Measurements from ENCODE around the gene PIEZO2.

The PIEZO2 gene

GRCh38 chr18:11112286-11112685 lies 37.1 kb downstream of the PIEZO2 start:
- no peak for DNase-seq (ENCODE audit: low spot score)

DNA sequence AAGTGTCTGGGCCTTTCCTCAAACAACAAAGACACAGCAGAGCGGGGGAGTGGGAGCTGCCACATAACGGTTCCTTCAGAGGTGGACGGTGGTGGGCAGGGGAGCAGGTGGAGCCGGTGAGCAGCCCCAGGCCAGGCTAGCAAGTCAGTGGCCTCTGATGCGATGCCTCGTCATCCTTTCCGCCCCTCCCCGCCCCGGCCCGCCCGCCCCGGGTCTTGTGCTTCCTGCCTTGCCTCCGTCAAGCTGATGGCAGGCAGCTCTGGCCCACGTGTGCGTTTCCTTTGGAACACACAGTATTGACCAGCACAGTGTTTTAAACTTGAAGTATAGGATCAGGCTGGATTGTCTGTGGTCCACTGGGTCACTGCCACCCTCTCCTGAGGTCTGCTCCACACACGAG lies 38.9 kb downstream of the PIEZO2 start:
- DNase-seq (ENCODE audit: low spot score): no peak

DNA sequence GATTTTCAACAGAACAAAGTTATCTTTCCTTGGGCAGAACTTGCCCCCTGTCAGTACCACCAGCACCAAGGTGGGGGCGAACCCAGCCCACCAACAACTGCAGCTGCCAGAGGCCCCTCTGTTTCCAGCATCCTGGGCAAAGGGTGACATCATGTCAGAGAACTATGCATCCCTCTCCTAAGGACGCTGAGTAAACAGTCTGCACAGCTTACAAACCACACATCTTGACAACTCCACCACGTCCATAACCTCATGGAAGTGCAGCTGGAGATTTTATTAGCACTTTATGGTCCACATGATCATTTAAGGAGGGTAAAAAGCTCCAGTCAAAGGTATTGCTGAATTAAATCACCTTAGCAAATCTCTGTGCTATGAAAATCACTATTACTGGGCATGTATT lies 40.4 kb downstream of the PIEZO2 start:
- no peak for DNase-seq (ENCODE audit: low spot score)

DNA sequence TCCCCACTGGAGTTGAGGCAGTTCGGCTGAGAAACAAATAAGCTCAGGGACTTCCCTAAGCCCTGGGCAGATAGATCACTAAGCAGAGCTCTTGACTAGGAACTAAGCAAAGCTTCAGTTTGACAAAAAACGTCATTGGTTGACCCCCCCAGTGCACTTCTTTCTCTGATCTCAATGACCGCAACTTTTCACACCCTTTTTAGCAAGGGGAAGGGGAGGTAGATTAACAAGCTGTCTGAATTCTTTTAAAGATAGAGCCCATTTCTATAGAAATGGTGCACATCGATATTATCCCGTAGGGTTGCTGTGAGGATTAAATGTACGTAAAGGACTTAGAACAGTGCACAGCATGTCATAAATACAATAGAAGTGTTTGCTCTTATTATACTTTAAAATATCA lies 42.5 kb downstream of the PIEZO2 start:
- no peak for DNase-seq (ENCODE audit: low spot score)

DNA sequence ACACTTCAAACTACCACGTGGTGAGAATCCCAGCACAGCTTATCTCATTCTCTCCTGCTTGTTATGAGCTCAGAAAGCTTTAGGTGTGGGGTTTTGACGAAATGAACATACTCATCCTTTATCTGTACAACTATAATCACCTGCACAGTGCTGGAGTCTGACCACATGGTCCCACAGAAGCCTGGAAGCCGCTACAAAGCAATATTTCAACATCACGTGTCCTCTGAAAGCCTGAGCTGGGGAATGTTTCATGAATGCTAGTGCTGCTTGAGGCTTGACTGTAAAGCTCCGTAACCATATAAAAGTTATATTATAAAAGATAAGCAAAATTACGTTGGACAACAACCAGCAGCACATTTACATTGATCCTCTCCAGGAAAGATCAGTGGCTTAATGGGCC lies 43.9 kb downstream of the PIEZO2 start:
- DNase-seq (ENCODE audit: low spot score): no peak

GRCh38 chr18:11104307-11104706 lies 45.1 kb downstream of the PIEZO2 start:
- no peak for DNase-seq (ENCODE audit: low spot score)

DNA sequence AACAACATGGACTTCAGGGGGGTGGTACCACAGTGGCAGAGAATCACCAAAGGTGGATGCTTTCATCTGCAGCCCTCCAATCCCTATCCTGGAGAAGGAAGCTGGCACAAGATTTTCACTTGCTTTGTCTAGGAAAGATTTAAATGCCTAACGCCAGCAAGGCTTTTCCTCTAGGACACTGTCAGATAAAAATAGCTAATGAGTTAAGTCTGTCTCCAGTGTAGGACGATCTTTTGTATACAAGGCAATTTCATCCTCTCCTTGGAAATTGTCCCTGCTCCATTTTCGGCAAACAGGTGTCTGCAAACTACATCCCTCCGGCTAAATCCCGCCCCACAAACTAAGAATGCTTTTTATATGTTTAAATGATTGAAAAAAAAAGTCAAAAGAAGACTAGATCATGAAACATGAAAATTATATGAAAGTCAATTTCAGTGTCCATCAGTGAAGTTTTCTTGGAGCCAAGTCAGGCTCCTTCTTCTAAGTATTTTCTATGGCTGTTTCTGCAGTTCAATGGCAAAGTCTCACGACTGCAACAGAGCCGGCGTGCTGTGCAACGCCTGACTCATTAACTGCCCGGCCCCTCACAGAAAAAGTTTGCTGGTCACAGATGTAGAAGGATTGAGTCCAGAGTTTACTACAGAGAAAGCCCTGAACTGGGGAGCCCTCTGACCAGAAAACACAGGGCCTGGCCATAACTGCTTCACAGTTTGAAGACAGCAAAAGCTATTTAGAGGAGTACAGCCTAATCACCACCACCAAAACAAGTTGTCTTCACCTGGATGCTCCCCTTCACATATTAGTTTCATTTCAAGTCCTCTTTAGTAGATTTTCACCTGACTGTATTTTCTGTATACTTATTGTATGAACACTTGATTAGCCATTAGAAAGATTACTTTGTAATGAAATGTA lies 52.3 kb downstream of the PIEZO2 start:
- DNase-seq (ENCODE audit: low spot score): no peak

DNA sequence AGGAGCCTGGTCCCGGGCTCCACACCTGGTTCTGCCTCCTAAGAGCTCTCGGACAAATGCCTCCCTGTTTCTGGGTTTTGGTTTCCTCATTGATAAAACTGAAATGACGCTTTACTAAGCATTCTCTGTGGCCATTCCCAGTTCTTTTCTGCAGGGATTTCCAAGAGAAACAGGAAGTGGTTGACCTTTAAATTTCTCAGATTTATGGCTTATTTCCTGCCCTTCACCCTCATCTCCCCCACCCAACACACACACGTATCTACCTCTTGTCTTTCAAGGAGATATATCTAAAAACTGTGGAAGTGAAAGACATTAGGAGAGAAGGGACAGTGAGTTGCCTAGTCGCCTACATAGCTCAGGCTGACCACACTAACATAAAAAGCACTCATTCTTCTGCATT lies 53.0 kb downstream of the PIEZO2 start:
- DNase-seq (ENCODE audit: low spot score): no peak

GRCh38 chr18:11095674-11096293 lies 53.6 kb downstream of the PIEZO2 start:
- no peak for DNase-seq (ENCODE audit: low spot score)

- DNase-seq (ENCODE audit: low spot score): no peak
Observed at GRCh38 chr18:11095211-11095610, 54.2 kb downstream of the PIEZO2 start.

GRCh38 chr18:11091746-11092145 lies 57.6 kb downstream of the PIEZO2 start:
- DNase-seq (ENCODE audit: low spot score): no peak

DNA sequence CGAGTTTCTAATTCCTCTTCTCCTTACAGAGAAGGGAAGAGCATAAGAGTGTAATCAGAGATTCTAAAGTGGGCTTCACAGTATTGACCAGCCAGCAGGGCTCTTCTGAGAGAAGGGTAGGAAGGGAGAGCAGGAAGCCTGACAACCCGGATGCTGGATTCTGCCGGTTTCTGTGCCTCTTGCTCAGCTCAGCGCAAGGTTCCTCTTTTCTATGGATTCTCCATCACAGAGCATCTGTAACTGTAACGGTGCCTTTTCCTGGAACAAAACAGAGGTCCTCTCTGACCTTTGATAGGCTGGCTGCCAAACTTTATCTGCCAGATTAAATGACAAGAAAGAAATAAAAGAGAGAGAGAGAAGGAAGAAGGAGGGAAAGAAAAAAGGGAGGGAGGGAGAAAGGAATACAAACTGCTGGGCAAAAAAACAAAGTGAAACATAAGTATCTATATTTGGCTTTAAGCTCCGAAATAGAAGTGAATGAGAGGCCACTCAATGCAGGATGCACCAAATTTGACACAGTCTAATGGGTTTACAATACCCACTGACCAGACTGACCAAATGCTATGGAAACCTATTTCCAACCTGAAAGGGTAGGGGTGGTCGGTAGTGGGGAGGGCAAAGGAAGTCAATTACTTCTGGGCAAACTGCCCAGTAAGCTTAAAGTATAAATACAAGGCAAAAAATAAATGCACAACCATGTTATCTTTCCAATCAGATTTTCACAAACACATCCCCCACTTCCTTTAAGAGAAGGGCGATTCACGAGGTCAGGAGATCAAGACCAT lies 59.2 kb downstream of the PIEZO2 start:
- DNase-seq (ENCODE audit: low spot score): no peak

DNA sequence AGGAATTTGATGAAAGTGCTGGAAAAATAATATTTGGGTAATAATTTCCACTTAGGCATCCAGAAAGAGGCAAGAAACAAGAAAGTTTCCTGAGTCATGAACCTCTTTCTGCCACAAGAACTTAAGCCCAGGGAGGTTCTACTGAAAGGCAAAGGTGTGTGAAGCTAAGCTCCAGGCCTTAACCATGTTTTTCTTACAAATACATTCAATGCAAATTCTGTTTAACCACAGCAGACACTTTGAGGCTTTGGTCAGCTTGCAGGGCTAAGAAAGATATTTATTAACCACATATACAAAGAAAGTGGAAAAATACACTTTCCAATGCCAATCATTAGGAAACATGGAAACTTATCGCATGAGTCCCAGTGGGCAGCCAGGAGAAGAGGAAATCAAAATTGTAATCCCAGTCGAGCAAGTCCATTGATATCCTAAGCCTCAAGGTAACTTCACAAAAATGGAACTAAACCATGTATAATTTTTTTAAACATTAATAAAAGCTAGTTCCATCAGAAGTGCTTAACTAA lies 68.3 kb downstream of the PIEZO2 start:
- DNase-seq (ENCODE audit: low spot score): no peak

DNA sequence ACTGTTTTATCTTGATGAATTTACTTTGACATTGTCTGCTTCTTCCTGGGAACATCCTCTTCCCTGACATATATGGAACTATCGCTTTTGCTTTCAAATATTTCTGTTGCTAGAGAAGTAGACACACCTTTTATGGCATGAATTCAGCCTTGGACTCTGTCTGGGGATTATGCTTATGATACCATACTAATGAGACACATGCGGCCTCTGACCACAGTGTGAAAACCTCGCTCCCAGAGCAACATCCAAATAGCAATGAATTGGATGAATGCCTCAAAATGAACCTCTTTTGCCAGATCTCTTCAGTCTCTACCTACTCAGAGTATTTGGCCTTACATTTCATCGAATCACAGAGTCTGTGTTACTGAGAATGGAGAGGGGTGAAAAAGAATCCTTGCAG lies 70.9 kb downstream of the PIEZO2 start:
- DNase-seq (ENCODE audit: low spot score): no peak

DNA sequence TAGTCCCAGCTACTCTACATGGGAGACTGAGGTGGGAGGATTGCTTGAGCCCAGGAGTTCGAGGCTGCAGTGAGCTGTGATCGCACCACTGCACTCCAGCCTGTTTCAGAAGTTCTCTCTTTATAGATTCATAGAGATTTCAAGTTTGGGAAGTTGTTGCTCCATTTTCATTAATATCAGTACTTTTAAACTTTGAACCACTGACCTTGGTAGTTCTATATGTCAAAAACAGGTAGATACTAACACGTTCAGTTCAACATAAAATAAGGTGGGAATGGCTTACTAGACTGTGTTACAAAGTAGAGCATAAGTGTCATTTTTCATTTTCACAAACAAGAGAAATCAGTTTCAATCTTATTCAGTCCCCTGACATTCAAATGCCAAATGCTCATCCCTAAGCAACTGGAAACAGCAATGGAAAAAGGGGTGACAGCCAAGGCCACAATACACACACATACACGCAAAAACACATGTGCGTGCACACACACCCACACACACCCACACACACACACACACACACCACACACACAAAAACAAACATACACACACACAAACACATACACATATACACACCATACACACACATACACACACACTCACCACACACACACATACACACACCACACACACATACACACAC lies 71.7 kb downstream of the PIEZO2 start:
- DNase-seq (ENCODE audit: low spot score): no peak

GRCh38 chr18:11074889-11075288 lies 74.5 kb downstream of the PIEZO2 start:
- DNase-seq (ENCODE audit: low spot score): no peak

DNA sequence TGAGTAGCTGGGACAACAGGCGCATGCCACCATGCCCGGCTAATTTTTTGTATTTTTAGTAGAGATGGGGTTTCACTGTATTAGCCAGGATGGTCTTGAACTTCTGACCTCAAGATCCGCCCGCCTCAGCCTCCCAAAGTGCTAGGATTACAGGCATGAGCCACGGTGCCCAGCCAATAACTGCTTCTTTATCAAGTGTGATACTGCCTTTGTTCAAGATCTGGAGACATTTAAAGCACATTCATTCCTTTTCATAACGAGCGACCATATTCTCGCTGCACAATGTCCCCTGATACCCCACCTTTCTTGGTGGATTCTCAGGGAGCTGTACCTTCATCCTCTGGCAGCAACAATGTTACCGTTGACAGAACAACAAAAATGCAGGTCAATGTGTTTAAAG lies 75.4 kb downstream of the PIEZO2 start:
- no peak for DNase-seq (ENCODE audit: low spot score)

DNA sequence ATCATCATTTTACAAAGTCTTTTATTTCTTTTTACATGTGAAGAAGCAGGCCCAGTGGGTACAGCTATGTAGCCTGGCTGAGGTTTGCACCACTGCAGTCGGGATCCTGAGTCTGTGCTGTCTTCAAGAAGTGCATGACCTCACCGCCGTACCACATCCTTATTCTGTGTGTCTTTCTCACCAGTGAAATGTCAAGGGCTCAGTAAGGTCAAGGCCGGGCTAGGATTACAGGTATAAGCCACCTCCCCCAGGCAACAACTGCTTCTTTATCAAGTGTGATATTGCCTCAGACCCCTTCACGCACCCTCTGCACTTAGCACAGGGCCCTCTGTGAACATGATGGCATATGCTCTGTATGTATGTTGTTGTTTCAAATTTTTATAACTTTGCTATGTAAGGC lies 76.7 kb downstream of the PIEZO2 start:
- DNase-seq (ENCODE audit: low spot score): no peak

GRCh38 chr18:11071300-11071699 lies 78.1 kb downstream of the PIEZO2 start:
- DNase-seq (ENCODE audit: low spot score): no peak

DNA sequence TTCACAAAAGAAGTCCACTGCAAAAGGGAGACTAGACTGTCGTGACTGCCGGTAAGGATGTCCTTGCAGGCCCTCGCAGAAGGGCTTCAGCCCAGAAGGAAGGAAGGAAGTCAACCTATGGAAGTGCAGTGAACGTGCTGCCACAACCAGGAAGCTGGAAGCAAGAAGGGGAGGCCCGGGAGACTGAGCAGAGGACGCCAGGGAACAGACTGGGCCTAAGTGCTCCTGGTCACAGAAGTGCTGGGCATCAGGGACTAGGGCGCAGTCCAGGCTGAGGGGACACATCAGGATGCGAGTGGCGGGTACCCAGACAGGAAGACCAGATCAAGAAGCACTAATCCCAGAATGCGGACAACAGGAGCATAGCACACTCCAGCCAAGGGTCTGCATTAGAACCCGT lies 78.8 kb downstream of the PIEZO2 start:
- DNase-seq (ENCODE audit: low spot score): no peak

DNA sequence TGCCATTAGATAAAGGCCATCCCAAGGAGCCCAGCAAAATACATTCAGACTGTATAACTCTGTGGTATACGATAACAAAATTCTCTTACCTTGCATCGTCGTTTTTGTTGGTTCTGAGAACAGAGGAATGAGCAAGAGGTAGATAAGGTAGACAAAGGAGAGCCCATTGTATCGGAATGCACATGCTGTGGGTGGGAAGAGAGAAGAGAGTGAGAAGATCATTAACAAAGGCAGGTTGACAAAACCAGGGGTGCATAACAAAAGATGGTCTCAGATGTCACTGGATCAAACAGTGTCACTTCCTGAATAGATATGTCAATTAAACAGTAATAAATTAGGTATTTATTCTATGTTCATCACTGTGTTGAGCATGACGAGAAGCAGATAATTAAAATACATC lies 83.3 kb downstream of the PIEZO2 start:
- no peak for DNase-seq (ENCODE audit: low spot score)
